Caki2 (cell line): ENCODE results near the gene EGFL7. TPM values are rescaled to one million over a fixed set of nuclear protein-coding genes. Genes with fewer than 3 reads are reported as not detected.

ENCODE experiments used
- DNase-seq: peaks from one replicate; pipeline ENCODE4 v3.0.0-alpha.2; 2015; ENCODE audit warnings: low read depth
- in situ Hi-C: cut with HindIII; loops from 2 replicates; pipeline ENCODE4 v1.10.0; 2016; ENCODE audit warnings: low sequenced_read_pairs, low pct_unique_long_range_greater_than_20kb, mixed read lengths
- total RNA-seq: library from RNA; depleted of rRNA; stranded (reverse); fragments of >200 nt; shearing (Covaris generic); gene quantifications from 2 replicates; pipeline ENCODE4 v1.2.3, GENCODE V29; 2014; ENCODE audit warnings: low replicate concordance

Gene EGFL7
- total RNA-seq, 1 experiment from 2014 or later = 58.6 TPM

DNA sequence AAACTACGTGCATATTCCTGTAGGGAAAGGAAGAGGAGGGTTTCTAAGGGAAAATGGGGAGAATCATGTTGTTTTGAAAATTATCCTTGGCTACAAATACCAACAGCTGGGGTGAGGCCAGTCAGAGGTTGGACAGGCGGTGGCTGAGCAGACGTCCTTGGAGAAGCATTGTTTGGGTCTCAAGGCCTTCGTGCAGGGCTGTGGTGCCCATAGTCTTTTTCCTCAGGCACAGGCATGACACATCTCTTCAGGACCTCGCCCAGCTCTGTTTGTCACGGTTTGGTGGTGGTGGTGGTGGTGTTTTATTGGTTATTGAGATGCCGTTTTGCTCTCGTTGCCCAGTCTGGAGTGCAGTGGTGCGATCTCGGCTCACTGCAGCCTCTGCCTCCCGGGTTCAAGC lies 27.8 kb upstream of the EGFL7 start:
- DNase-seq = no peak
- in situ Hi-C loops = no loop called here

DNA sequence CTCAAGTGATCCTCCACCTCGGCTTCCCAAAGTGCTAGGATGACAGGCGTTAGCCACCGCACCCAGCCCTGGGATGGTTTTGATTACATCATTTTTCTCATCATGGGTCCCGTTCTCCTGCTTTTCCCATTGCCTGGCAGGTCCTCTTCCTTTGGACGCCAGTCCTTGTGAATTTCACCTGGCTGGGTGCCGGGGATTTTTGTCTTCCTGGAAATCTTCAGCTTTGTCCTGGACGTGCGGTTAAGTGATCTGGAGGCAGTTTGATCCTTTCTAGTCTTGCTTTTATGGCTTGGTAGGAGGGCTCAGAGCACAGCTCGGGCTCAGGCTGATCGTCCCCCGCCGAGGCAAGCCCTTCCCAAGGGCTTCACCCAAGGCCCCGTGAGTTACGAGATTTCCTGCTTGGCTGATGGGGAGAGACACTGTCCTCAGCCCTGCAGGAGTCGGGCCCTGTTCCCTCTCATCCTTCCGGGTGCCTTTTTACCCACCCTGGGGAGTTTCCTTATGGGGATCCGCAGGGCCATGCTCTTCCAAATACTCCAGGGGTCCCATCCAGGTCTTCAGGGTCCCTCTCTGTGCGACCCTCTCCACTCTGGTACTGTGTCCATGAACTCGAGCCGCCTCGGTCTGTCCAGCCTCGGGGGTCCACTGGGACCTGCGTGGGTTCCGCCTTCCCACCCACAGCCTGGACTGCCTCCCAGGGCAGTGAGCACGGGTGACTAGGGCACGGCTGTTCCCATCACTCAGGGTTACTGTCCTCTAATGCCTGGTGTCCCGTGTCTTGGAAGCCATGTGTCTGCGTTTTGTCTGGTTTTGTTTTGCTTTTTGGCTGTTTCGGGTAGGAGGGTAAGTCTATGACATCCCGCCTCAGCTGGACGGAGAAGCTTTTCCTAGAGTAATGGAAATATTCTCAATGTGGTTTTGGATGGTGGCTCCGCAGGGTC lies 22.3 kb upstream of the EGFL7 start:
- no peak for DNase-seq
- in situ Hi-C loops = no loop called here

GRCh38 chr9:136642439-136642921 lies 20.2 kb upstream of the EGFL7 start:
- in situ Hi-C loops = no loop called here
- no peak for DNase-seq

DNA sequence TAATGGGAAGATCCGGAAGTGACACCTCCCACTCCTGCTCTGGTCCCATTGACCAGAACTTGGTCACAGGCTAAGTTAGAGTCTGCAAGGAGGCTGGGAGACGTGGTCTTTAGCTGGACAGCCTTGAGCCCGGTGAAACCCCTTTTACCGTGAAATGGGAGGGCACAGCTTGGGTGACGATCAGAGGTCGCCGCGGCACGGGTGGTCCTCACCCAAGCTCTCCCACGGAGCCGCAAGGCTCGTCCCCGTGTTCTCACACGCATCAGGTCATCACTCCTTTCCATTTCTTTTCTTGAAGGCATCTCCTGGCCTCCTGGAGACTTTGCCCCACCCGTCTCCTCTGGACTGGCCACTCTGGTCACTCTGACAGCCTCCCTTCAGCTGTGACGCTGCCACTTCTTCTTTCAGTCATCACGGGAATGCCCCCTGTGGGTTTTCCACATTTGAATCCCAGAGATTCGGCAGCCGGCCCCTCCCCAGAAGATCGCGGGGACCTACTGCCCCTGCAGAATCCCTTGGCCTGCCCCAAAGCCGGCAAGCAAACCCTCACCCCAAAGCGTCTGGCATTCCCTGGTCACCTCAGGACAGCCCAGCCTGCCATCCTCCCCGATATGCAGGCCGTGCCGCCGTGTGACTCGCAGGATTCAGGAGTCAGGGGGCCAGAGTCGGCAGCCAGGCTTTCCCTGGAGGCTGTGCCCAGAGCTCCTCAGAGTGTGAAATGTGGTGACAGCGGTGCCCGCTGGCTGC lies 18.9 kb upstream of the EGFL7 start:
- no peak for DNase-seq
- in situ Hi-C loops = no loop called here

DNA sequence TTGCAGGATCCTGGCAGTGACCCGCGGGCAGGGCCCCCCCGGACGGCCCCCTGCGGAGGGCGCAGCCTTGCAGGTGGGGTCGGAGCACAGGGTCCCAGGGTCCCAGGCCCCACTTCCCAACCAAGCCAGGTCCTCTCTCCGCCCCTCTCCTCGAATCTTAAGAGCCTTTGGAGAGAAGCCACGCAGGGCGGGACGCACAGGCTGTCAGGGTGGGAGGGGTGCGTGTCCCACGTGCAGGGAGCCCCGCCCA lies 18.4 kb upstream of the EGFL7 start:
- in situ Hi-C loops = no loop called here
- DNase-seq = no peak

DNA sequence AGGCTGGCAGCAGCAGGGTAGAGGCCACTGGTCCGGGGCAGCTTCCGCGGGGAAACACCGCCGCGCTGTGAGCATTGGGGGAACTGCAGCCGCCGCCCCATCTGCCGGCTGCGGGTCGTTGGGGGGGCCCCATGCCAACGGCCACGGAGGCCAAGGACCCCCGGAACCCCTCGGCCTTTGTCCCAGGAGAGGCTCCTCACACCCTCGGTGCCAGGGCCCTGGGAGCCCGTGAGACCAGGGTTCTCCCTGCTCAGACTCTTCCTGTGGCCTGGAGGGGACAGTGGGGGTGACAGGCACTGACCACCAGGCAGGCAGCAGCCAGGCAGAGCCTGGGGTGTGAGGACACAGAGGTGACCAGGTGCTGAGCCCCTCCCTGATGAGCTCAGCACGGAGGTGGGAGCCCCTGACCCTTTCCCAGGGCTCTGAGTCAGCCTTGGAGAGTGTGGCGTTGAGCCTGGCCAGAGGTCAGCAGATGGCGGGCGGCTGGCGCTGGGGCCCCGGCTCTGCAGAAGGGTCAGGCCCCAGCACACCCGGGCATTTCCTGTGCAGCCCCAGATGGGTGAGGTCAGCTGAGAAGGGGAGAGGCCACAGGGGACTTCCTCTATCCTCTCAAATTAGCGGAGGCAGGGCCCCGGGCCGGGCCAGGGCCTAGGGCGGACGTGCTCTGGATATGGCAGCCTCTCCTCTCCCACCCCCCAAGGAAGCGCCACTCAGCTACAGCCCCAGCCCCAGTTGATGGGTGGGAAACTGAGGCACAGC lies 17.9 kb upstream of the EGFL7 start:
- in situ Hi-C loops = no loop called here
- peak; percentile 65 for DNase-seq

GRCh38 chr9:136645352-136645902 lies 17.3 kb upstream of the EGFL7 start:
- DNase-seq = no peak
- in situ Hi-C loops = no loop called here

- no peak for DNase-seq
- in situ Hi-C loops = no loop called here
Measured at GRCh38 chr9:136645903-136646754, 16.6 kb upstream of the EGFL7 start.

DNA sequence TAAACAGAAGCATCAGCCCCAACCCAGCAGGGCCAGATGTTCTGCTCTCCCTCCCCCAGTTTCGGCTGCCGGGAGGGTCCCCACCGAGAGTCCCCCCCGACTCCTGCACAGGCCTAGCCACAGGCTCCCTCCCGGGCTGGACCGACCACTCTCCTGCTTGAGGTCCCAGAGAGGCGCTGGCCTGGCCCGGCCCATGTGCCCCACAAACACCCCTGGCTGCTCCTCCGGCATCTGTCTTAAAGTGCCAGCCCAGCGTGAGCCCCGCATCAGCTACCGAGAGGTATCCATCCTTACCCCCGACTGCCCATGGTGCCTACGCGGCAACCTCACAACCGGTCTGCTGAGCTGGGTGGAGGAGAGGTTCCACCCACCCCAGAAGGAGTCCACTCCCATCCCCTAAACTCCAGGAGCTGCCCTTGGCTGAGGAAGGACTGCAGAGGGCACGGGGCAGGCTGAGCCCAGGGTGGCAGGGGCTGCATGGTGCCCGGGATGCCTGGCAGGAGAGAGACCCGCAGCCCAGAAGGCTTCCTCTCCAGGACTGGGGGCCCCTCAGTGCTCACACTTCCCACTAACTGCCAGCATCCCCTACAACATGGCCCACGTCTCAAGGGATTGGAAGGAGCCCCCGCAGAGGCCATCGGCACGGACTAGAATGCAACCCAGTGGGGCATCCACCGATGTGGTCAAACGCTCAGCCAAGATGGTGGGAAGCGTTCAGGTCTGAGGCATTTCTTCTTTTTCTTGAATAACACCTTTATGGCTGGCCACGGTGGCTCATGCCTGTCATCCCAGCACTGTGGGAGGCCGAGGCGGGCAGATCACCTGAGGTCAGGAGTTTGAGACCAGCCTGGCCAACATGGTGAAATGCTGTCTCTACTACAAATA lies 15.6 kb upstream of the EGFL7 start:
- no peak for DNase-seq
- in situ Hi-C loops = no loop called here

DNA sequence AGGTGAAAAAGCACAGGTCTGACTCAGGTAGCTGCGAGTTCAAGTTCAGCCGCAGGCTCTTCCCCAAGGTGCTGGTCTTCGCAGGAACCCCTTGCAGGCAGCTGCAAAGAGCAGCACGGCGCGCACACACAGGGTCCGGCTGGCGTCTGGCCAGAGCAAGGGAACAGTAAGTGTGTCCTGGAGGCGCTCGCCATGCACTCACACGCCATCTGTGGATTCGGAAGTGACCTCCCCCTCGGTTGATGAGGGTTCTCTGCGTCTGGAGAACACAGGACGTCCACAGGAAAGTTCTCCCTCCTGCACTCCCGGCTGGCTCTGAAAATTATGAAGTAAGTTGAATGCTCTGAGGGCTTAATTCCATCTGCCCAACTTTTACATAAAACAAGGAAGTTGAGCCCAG lies 14.0 kb upstream of the EGFL7 start:
- in situ Hi-C loops = no loop called here
- no peak for DNase-seq

DNA sequence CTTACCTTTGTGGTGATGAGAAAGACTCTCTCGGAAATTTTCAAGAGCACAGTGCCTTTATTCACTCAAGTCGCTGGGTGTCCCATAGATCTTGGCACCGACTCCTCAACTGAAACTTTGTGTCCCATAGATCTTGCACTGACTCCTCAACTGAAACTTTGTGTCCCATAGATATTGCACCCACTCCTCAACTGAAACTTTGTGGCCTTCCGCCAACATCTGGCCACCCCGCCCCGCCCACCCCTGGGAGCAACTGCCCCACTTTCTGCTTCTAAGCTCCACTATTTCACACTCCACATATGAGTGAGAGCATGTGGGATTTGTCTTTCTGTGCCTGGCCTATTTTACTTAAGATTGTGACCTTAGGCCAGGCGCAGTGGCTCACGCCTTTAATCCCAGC lies 12.7 kb upstream of the EGFL7 start:
- in situ Hi-C loops = no loop called here
- no peak for DNase-seq

DNA sequence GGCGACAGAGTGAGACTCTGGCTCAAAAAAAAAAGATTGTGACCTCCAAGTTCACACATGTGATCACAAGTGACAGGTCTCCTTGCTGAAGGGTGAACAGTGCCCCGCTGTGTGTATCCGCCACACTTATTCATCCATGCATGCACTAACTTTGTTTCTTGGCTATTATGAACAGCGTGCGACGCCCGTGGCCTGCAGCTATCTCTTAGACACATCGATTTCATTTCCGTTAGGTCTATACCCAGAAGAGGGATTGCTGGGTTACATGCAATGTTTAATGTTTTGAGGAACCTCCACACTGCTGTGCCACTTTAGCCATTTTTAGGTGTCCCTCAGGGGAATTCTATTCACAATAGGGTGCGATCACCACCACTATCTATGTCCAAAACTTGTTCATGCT lies 12.1 kb upstream of the EGFL7 start:
- no peak for DNase-seq
- in situ Hi-C loops = no loop called here

GRCh38 chr9:136651860-136652259 lies 10.9 kb upstream of the EGFL7 start:
- in situ Hi-C loops = no loop called here
- no peak for DNase-seq

DNA sequence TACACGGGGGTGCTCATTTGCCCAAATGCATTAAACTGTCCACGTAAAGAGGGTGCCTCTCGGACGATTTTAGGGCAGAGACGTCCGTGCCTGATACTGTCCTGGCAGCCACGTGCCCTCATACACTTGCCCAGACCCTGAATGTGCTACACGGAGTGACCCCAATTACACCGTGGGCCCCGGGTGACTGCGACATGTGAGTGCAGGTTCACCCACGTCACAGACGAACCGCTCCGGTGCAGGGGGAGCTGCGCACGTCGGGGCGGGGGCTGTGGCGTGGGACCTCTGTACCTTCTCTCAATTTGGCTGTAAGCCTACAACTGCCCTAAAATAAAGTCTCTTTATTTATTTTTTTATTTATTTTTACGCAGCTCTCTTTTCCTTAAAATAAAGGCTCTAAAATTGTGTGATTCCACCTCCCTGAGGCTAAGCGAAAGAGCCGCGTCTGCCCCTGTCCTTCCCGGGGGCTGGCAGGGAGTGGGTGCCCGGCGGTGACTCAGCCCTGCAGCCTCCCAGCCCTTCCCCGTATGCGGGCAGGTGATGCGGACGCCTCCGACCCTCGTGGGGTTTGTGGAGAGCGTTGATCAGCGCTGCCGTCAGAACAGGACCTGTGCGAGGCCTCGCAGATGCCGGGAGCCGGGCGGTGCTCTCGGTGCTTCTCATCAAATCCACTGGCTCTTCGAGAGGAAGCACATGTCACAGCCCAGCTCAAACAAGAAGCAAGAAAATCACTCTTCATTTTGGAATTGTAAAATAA lies 9.2 kb upstream of the EGFL7 start:
- in situ Hi-C loops = no loop called here
- DNase-seq = no peak

DNA sequence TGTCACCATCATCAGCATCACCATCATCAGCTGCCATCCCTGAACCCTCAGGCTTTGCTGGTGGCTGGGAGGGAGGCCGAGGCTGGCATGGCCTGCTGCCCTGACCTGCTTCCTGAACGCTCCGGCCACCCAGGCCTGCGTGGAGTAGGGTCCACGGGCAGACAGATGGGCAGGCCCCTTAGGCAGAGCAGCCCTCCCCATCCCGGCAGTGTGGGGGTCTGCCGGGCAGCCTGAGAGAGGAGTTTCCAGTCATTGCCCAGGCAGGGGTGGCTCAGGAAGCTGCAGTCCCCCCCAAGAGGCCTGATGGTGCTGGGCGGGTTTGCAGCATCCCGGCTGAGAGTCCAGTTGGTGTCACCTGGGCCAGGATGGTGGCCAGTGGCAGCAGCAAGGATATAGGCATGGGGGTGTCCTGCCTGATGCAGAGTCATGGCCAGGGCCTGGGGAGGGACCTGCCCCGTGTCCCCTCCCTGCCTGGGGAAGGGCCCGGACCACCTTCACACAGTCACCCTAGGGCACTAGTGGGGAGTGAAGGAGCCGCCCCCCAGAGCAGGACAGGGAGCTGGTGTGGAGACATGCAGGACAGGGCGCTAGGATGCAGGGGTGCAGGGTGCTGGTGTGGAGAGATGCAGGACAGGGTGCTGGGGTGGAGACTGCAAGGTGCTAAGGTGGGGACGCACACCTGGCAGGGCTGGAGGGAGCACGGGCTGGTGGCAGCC lies 7.7 kb upstream of the EGFL7 start:
- DNase-seq = no peak
- in situ Hi-C loops = no loop called here
